GM23338 (cell line): ENCODE results near the gene WDR31. TPM values are rescaled to one million over a fixed set of nuclear protein-coding genes. Genes with fewer than 3 reads are reported as not detected.

Experiments used
- ATAC-seq: fragments of 200-7000 bp; cut with Tn5 transposase; 3 replicates; pipeline ENCODE4 v1.9.1; 2020
- DNase-seq: peaks from one replicate; pipeline ENCODE4 v3.0.0-alpha.2; 2015; ENCODE audit warnings: low spot score
- H2AFZ ChIP-seq: fragments of 200-600 bp; sonication (generic); 2 replicates; pipeline ENCODE4 v1.8.0; 2016; ENCODE audit warnings: antibody characterized with exemption, mild to moderate bottlenecking, moderate library complexity
- H3F3A ChIP-seq: fragments of 200-600 bp; sonication (generic); replicated peaks from 2 replicates; pipeline ENCODE4 v1.8.0; 2017; ENCODE audit warnings: antibody characterized with exemption, mixed run types, low read depth
- H3K27ac ChIP-seq: fragments of 200-600 bp; sonication (generic); 2 replicates; pipeline ENCODE4 v1.6.1; 2016; ENCODE audit warnings: low read depth
- H3K27me3 ChIP-seq: fragments of 200-600 bp; sonication (generic); 2 replicates; pipeline ENCODE4 v1.8.0; 2016; ENCODE audit warnings: mild to moderate bottlenecking, mixed run types, moderate library complexity; ENCODE audit not compliant: insufficient read depth
- H3K36me3 ChIP-seq: fragments of 200-600 bp; sonication (generic); 2 replicates; pipeline ENCODE4 v1.8.0; 2016; ENCODE audit warnings: mild to moderate bottlenecking; ENCODE audit not compliant: insufficient read depth
- H3K4me1 ChIP-seq: fragments of 200-600 bp; sonication (generic); 2 replicates; pipeline ENCODE4 v1.8.0; 2016; ENCODE audit warnings: mild to moderate bottlenecking, moderate library complexity; ENCODE audit not compliant: insufficient read depth
- H3K4me2 ChIP-seq: fragments of 200-600 bp; sonication (generic); 2 replicates; pipeline ENCODE4 v1.7.1; 2017; ENCODE audit warnings: mixed run types
- H3K4me3 ChIP-seq: fragments of 200-600 bp; sonication (generic); 2 replicates; pipeline ENCODE4 v1.6.1; 2016; ENCODE audit warnings: mixed run types
- H3K79me2 ChIP-seq: fragments of 200-600 bp; sonication (generic); replicated peaks from 2 replicates; pipeline ENCODE4 v1.8.0; 2017; ENCODE audit warnings: mild to moderate bottlenecking; ENCODE audit not compliant: insufficient read depth
- H3K9me2 ChIP-seq: fragments of 200-600 bp; sonication (generic); 2 replicates; pipeline ENCODE4 v1.8.0; 2017; ENCODE audit not compliant: insufficient read depth
- H4K20me1 ChIP-seq: fragments of 200-600 bp; sonication (generic); replicated peaks from 2 replicates; pipeline ENCODE4 v1.8.0; 2017; ENCODE audit warnings: mild to moderate bottlenecking; ENCODE audit not compliant: insufficient read depth
- H3K27ac Mint-ChIP-seq: 2 replicates; pipeline ENCODE4 v1.8.0; 2020; ENCODE audit warnings: inconsistent platforms, mild to moderate bottlenecking, moderate library complexity, mixed read lengths
- H3K27me3 Mint-ChIP-seq: 3 replicates; pipeline ENCODE4 v1.8.0; 2022; ENCODE audit warnings: low read depth, mild to moderate bottlenecking, moderate library complexity, mixed read lengths, inconsistent platforms; ENCODE audit not compliant: insufficient read depth, poor library complexity
- H3K36me3 Mint-ChIP-seq: 3 replicates; pipeline ENCODE4 v1.8.0; 2021; ENCODE audit warnings: low read depth, mild to moderate bottlenecking, inconsistent platforms, moderate library complexity, mixed read lengths
- H3K4me1 Mint-ChIP-seq: 3 replicates; pipeline ENCODE4 v1.8.0; 2020; ENCODE audit warnings: mild to moderate bottlenecking, inconsistent platforms, mixed read lengths
- H3K4me3 Mint-ChIP-seq: 3 replicates; pipeline ENCODE4 v1.8.0; 2021; ENCODE audit warnings: moderate library complexity, mild to moderate bottlenecking, inconsistent platforms, mixed read lengths
- H3K9me3 Mint-ChIP-seq: 3 replicates; pipeline ENCODE4 v1.8.0; 2020; ENCODE audit warnings: moderate library complexity, mild to moderate bottlenecking, inconsistent platforms, mixed read lengths
- CREB1 ChIP-seq: fragments of 250-450 bp; sonication (Bioruptor Pico); IDR thresholded peaks from 2 replicates; pipeline ENCODE4 v1.5.0; 2020; ENCODE audit warnings: low read depth, mild to moderate bottlenecking, moderate library complexity
- EZH2 ChIP-seq: fragments of 200-600 bp; sonication (generic); IDR thresholded peaks from one replicate; pipeline ENCODE4 v1.8.0; 2017; ENCODE audit warnings: antibody characterized with exemption, mild to moderate bottlenecking, low read depth; ENCODE audit not compliant: unreplicated experiment
- EZH2phosphoT487 ChIP-seq: fragments of 200-600 bp; sonication (generic); IDR thresholded peaks from one replicate; pipeline ENCODE4 v1.8.1; 2018; ENCODE audit warnings: antibody characterized with exemption; ENCODE audit not compliant: unreplicated experiment
- JUNB ChIP-seq: IDR thresholded peaks from one replicate; pipeline ENCODE4 v1.6.1; 2016; ENCODE audit warnings: antibody characterized with exemption; ENCODE audit not compliant: unreplicated experiment
- POLR2AphosphoS5 ChIP-seq: IDR thresholded peaks from 2 replicates; pipeline ENCODE4 v1.6.1; 2016; ENCODE audit warnings: antibody characterized with exemption, low read depth
- STAT1 ChIP-seq: IDR thresholded peaks from one replicate; pipeline ENCODE4 v1.6.1; 2016; ENCODE audit warnings: antibody characterized with exemption; ENCODE audit not compliant: unreplicated experiment
- ZNF114 ChIP-seq: fragments of 250-450 bp; sonication (Bioruptor Pico); IDR thresholded peaks from 2 replicates; pipeline ENCODE4 v1.5.0; 2020; ENCODE audit warnings: mild to moderate bottlenecking, moderate library complexity
- polyA plus RNA-seq: library from polyadenylated mRNA; unstranded; fragments of >200 nt; fragmentation: Nextera tagmentation; extraction: Ambion mirVana; gene quantifications from 2 replicates; pipeline ENCODE4 v1.2.1, GENCODE V29; 2016
- total RNA-seq: library from RNA; depleted of rRNA; stranded (reverse); fragments of >200 nt; shearing (Covaris generic); gene quantifications from 2 replicates; pipeline ENCODE4 v1.2.3, GENCODE V29; 2014
- TF ChIP-seq, protein P1 (sequence below): IDR thresholded peaks from 2 replicates; pipeline ENCODE4 v1.6.1; 2016; ENCODE audit warnings: antibody characterized with exemption
- TF ChIP-seq, protein P2 (sequence below): IDR thresholded peaks from one replicate; pipeline ENCODE4 v1.6.1; 2018; ENCODE audit warnings: antibody characterized with exemption; ENCODE audit not compliant: unreplicated experiment
- TF ChIP-seq, protein P3 (sequence below), 2 experiments: fragments of 200-600 bp in 1 of 2; sonication (generic) in 1 of 2; conservative IDR thresholded peaks; 2 replicates each; pipeline versions ENCODE4 v1.5.1 to v1.6.1; 2016 to 2017; ENCODE audit warnings: antibody characterized with exemption in 2 of 2, low read depth in 2 of 2, mild to moderate bottlenecking in 2 of 2, moderate library complexity in 1 of 2

The WDR31 gene
- total and polyA plus RNA-seq, 2 experiments from 2014 or later = 0.13 to 0.63 TPM

DNA sequence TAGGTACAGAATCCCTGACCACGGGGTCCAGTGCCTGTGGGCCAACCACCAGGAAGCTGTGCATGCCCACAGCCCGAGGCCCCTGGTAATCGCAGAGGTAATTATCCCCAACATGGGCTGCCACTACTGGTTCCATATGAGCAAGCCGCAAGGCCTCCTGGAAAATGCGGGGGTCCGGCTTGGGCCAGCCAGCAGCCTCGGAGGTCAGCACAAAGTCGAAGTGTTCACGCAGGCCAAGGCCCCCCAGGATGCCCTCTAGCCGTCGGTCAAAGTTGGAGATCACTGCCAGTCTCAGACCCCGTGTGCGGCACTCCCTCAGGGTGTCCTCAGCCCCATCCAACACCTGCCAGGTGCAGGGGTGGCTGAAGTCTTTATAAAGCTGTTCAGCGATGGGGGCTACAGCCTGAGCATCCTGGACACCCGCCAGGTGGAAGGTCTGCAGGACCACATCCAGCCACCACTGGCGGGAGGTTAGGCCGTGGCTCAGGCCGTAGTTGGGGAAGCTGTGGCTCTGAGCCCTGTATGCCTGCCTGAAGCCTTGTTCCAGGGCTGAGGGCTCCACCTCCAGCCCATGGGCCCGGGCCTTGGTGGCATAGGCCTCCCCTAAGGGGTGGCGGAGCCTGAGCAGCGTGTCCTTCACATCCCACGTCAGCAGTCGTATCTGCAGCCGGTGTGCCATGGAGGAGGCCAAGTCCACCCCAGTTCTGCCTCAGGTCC lies 33.8 kb upstream of the WDR31 start (continued):
- TF ChIP-seq, protein P1, sequence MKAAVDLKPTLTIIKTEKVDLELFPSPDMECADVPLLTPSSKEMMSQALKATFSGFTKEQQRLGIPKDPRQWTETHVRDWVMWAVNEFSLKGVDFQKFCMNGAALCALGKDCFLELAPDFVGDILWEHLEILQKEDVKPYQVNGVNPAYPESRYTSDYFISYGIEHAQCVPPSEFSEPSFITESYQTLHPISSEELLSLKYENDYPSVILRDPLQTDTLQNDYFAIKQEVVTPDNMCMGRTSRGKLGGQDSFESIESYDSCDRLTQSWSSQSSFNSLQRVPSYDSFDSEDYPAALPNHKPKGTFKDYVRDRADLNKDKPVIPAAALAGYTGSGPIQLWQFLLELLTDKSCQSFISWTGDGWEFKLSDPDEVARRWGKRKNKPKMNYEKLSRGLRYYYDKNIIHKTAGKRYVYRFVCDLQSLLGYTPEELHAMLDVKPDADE = no peak
- no peak for TF ChIP-seq ZNF114 (CRISPR knock-in tag)
- TF ChIP-seq POLR2AphosphoS5 = no peak
- TF ChIP-seq, protein P2, sequence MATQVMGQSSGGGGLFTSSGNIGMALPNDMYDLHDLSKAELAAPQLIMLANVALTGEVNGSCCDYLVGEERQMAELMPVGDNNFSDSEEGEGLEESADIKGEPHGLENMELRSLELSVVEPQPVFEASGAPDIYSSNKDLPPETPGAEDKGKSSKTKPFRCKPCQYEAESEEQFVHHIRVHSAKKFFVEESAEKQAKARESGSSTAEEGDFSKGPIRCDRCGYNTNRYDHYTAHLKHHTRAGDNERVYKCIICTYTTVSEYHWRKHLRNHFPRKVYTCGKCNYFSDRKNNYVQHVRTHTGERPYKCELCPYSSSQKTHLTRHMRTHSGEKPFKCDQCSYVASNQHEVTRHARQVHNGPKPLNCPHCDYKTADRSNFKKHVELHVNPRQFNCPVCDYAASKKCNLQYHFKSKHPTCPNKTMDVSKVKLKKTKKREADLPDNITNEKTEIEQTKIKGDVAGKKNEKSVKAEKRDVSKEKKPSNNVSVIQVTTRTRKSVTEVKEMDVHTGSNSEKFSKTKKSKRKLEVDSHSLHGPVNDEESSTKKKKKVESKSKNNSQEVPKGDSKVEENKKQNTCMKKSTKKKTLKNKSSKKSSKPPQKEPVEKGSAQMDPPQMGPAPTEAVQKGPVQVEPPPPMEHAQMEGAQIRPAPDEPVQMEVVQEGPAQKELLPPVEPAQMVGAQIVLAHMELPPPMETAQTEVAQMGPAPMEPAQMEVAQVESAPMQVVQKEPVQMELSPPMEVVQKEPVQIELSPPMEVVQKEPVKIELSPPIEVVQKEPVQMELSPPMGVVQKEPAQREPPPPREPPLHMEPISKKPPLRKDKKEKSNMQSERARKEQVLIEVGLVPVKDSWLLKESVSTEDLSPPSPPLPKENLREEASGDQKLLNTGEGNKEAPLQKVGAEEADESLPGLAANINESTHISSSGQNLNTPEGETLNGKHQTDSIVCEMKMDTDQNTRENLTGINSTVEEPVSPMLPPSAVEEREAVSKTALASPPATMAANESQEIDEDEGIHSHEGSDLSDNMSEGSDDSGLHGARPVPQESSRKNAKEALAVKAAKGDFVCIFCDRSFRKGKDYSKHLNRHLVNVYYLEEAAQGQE = no peak

DNA sequence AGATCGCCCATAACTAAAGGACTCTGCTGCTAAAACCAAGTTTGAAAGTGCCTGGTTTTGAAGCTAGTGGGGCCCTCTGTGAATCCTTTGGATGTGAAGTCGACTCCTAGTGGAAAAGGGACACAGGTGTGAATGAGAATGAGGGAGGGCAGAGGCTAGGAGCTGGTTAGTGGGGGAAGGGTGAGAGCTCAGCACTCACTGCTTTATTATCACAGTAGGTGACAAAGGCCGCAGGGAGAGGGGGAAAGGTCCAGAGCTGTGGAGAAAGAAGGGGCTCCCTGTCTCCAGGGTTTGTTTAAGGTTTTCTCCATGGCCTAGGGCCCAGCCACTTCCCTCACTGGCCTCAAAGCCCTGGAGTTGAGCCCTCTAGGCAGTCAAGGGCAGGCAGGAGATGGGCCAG lies 33.2 kb upstream of the WDR31 start:
- H3K9me3 Mint-ChIP-seq = no peaks in the 10 kb centered on the region
- no peak overlapping the region; the same call in 2 of the 3 replicates for H3K4me3 Mint-ChIP-seq
- Histone ChIP-seq H3K27me3 (no peaks in the 10 kb centered on the region), H3K36me3 (no peaks in the 10 kb centered on the region), H3K9me2 (no peaks in the 10 kb centered on the region), H3F3A (no peaks in the 10 kb centered on the region), H3K4me1 (no peaks in the 10 kb centered on the region), H3K4me3 (no peak overlapping the region), H3K4me2 (no peak overlapping the region), H3K79me2 (no peaks in the 10 kb centered on the region), H3K27ac (no peak overlapping the region), H2AFZ (no peak overlapping the region), H4K20me1 (no peaks in the 10 kb centered on the region)
- ATAC-seq (no peak), DNase-seq (no peak)
- H3K27ac Mint-ChIP-seq = no peak overlapping the region
- peaks cover 4% of the 10 kb centered on the region for H3K4me1 Mint-ChIP-seq
- H3K36me3 Mint-ChIP-seq = peaks cover 6% of the 10 kb centered on the region; the same call in 2 of the 3 replicates
- TF ChIP-seq EZH2 = no peak
- TF ChIP-seq, protein P2 = no peak
- TF ChIP-seq, protein P3, sequence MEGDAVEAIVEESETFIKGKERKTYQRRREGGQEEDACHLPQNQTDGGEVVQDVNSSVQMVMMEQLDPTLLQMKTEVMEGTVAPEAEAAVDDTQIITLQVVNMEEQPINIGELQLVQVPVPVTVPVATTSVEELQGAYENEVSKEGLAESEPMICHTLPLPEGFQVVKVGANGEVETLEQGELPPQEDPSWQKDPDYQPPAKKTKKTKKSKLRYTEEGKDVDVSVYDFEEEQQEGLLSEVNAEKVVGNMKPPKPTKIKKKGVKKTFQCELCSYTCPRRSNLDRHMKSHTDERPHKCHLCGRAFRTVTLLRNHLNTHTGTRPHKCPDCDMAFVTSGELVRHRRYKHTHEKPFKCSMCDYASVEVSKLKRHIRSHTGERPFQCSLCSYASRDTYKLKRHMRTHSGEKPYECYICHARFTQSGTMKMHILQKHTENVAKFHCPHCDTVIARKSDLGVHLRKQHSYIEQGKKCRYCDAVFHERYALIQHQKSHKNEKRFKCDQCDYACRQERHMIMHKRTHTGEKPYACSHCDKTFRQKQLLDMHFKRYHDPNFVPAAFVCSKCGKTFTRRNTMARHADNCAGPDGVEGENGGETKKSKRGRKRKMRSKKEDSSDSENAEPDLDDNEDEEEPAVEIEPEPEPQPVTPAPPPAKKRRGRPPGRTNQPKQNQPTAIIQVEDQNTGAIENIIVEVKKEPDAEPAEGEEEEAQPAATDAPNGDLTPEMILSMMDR (conservative IDR thresholded peaks at IDR 0.05; ENCODE audit: low read depth in 2 of 2) = no peak
- TF ChIP-seq JUNB = no peak
- TF ChIP-seq STAT1 = no peak
- TF ChIP-seq POLR2AphosphoS5 = no peak
- no peak for TF ChIP-seq CREB1 (CRISPR knock-in tag)
- TF ChIP-seq EZH2phosphoT487 = no peak
- TF ChIP-seq ZNF114 (CRISPR knock-in tag) = no peak
- peaks cover 2% of the 10 kb centered on the region for H3K27me3 Mint-ChIP-seq
